Upper lobe of left lung (tissue), 6 donors: Measurements from ENCODE around the gene XPR1. TPM values are rescaled to one million over a fixed set of nuclear protein-coding genes. Genes with fewer than 3 reads are reported as not detected.

Experiments used
- ATAC-seq, 2 donors: fragments of 200-7000 bp; cut with Tn5 transposase; one replicate each; pipeline ENCODE4 v1.9.1; 2022; ENCODE audit warnings: mild to moderate bottlenecking in 2 of 2, moderate library complexity in 2 of 2; ENCODE audit not compliant: low FRiP score in 2 of 2
- DNase-seq, 2 donors: peaks; one replicate each; pipeline ENCODE4 v3.0.0-alpha.2; 2019 to 2020
- H3K27ac ChIP-seq, 4 donors: fragments of 200-600 bp; sonication (generic); one replicate each; pipeline ENCODE4 v1.5.1; 2016 to 2019
- H3K27me3 ChIP-seq, 4 donors: fragments of 200-600 bp; sonication (generic); one replicate each; pipeline ENCODE4 v1.5.1; 2017 to 2019
- H3K36me3 ChIP-seq, 4 donors: fragments of 200-600 bp; sonication (generic); one replicate each; pipeline ENCODE4 v1.5.1; 2016 to 2019
- H3K4me1 ChIP-seq, 4 donors: fragments of 200-600 bp; sonication (generic); one replicate each; pipeline ENCODE4 v1.5.1; 2018 to 2019
- H3K4me3 ChIP-seq, 4 donors: fragments of 200-600 bp; sonication (generic); one replicate each; pipeline ENCODE4 v1.5.1; 2017 to 2019; ENCODE audit warnings: mild to moderate bottlenecking in 2 of 4, moderate library complexity in 1 of 4
- H3K9me3 ChIP-seq, 4 donors: fragments of 200-600 bp; sonication (generic); one replicate each; pipeline ENCODE4 v1.5.1; 2018 to 2019
- EP300 ChIP-seq, 4 donors: sonication (generic); formaldehyde crosslinking; IDR thresholded peaks; one replicate each; pipeline ENCODE4 v1.5.1; 2017; ENCODE audit warnings: antibody characterized with exemption in 4 of 4, control low read depth in 2 of 4
- POLR2A ChIP-seq, 4 donors: fragments of 450-650 bp; IDR thresholded peaks; one replicate each; pipeline ENCODE4 v1.5.1; 2016 to 2017; ENCODE audit warnings: antibody characterized with exemption in 4 of 4, mild to moderate bottlenecking in 2 of 4
- POLR2AphosphoS5 ChIP-seq, 2 donors: sonication (generic); formaldehyde crosslinking; IDR thresholded peaks; one replicate each; pipeline ENCODE4 v1.5.1; 2017; ENCODE audit warnings: antibody characterized with exemption in 2 of 2
- WGBS, 2 donors: methylation state at CpG; one replicate each; pipeline ENCODE4 v1.1.5; 2017 to 2018; 5-methylcytosine and 5-hydroxymethylcytosine counted together
- total RNA-seq, 6 donors: library from RNA; depleted of rRNA in 4 of 6; stranded (reverse); fragments of >200 nt in 4 of 6; gene quantifications; one replicate each; pipeline versions ENCODE4 v1.1.0 to v1.2.1, GENCODE V29; 2016 to 2021
- TF ChIP-seq, protein P1 (sequence below), 6 experiments: fragments of 450-650 bp in 4 of 6; fragments of 200-600 bp in 2 of 6; sonication (generic) in 2 of 6; IDR thresholded peaks; one replicate each; pipeline ENCODE4 v1.5.1; 2016 to 2019; ENCODE audit warnings: antibody characterized with exemption in 6 of 6
- donor health status: DM: no; HTN: no; CAD: no; lungs with moderate emphysema.
- donor health status: DM: no; HTN: yes; CAD: no; lungs with severe emphysema.

The XPR1 gene
- total RNA-seq, 6 donors from 2014 or later, result 21.3 to 30.2 (median 25.3) TPM

GRCh38 chr1:180934563-180934962 lies 302.7 kb downstream of the XPR1 start:
- ATAC-seq (no peak), DNase-seq (no peak)
- H3K27me3 ChIP-seq, result no peaks in the 10 kb centered on the region
- H3K27ac ChIP-seq, result no peak overlapping the region
- 55 to 70% methylated on average over 7 of the region's 7 CpGs for WGBS, 2 donors
- no peak for TF ChIP-seq POLR2AphosphoS5 (IDR thresholded peaks at IDR 0.05)
- TF ChIP-seq EP300 (IDR thresholded peaks at IDR 0.05), result no peak
- TF ChIP-seq, protein P1, sequence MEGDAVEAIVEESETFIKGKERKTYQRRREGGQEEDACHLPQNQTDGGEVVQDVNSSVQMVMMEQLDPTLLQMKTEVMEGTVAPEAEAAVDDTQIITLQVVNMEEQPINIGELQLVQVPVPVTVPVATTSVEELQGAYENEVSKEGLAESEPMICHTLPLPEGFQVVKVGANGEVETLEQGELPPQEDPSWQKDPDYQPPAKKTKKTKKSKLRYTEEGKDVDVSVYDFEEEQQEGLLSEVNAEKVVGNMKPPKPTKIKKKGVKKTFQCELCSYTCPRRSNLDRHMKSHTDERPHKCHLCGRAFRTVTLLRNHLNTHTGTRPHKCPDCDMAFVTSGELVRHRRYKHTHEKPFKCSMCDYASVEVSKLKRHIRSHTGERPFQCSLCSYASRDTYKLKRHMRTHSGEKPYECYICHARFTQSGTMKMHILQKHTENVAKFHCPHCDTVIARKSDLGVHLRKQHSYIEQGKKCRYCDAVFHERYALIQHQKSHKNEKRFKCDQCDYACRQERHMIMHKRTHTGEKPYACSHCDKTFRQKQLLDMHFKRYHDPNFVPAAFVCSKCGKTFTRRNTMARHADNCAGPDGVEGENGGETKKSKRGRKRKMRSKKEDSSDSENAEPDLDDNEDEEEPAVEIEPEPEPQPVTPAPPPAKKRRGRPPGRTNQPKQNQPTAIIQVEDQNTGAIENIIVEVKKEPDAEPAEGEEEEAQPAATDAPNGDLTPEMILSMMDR (IDR thresholded peaks at IDR 0.05), result no peak
- TF ChIP-seq POLR2A (IDR thresholded peaks at IDR 0.05), result no peak
- H3K4me1 ChIP-seq, result no peaks in the 10 kb centered on the region
- no peaks in the 10 kb centered on the region for H3K9me3 ChIP-seq
- H3K4me3 ChIP-seq, result no peak overlapping the region
- peaks cover 0 to 20% (median 3%) of the 10 kb centered on the region in 4 donors for H3K36me3 ChIP-seq

GRCh38 chr1:180935326-180936109 lies 303.7 kb downstream of the XPR1 start:
- Histone ChIP-seq H3K27me3 (no peaks in the 10 kb centered on the region), H3K36me3 (peaks cover 0 to 20% (median 3%) of the 10 kb centered on the region in 4 donors), H3K4me3 (no peak overlapping the region), H3K9me3 (no peaks in the 10 kb centered on the region), H3K4me1 (no peaks in the 10 kb centered on the region), H3K27ac (no peak overlapping the region)
- DNase-seq (peak in 1 of 2 donors; percentile 84), ATAC-seq (peak in 1 of 2 donors; percentile 7)
- TF ChIP-seq, protein P1 (IDR thresholded peaks at IDR 0.05), result no peak
- TF ChIP-seq POLR2A (IDR thresholded peaks at IDR 0.05) (no peak), POLR2AphosphoS5 (IDR thresholded peaks at IDR 0.05) (no peak), EP300 (IDR thresholded peaks at IDR 0.05) (no peak)
- WGBS, 2 donors, result 86 to 91% methylated on average over 5 to 15 of the region's 45 CpGs

GRCh38 chr1:180936110-180937011 lies 304.5 kb downstream of the XPR1 start:
- Histone ChIP-seq H3K36me3 (peaks cover 0 to 20% (median 3%) of the 10 kb centered on the region in 4 donors), H3K4me3 (no peak overlapping the region), H3K9me3 (no peaks in the 10 kb centered on the region), H3K27me3 (no peaks in the 10 kb centered on the region), H3K4me1 (no peaks in the 10 kb centered on the region), H3K27ac (no peak overlapping the region)
- no peak for TF ChIP-seq EP300 (IDR thresholded peaks at IDR 0.05)
- TF ChIP-seq POLR2A (IDR thresholded peaks at IDR 0.05), result no peak
- TF ChIP-seq, protein P1 (IDR thresholded peaks at IDR 0.05), result no peak
- TF ChIP-seq POLR2AphosphoS5 (IDR thresholded peaks at IDR 0.05), result no peak
- ATAC-seq, result no peak
- 91 to 100% methylated on average over 1 to 28 of the region's 28 CpGs for WGBS, 2 donors
- DNase-seq, result peak in 1 of 2 donors; percentile 67

GRCh38 chr1:180937012-180937372 lies 305.2 kb downstream of the XPR1 start:
- DNase-seq (no peak), ATAC-seq (no peak)
- H3K36me3 ChIP-seq, result peaks cover 0 to 20% (median 3%) of the 10 kb centered on the region in 4 donors
- WGBS, 2 donors, result 88 to 92% methylated on average over 1 of the region's 1 CpG
- no peak overlapping the region for H3K4me3 ChIP-seq
- no peak overlapping the region for H3K27ac ChIP-seq
- TF ChIP-seq EP300 (IDR thresholded peaks at IDR 0.05) (no peak), POLR2AphosphoS5 (IDR thresholded peaks at IDR 0.05) (no peak), POLR2A (IDR thresholded peaks at IDR 0.05) (no peak)
- TF ChIP-seq, protein P1 (IDR thresholded peaks at IDR 0.05), result no peak
- no peaks in the 10 kb centered on the region for H3K27me3 ChIP-seq
- no peaks in the 10 kb centered on the region for H3K4me1 ChIP-seq
- H3K9me3 ChIP-seq, result no peaks in the 10 kb centered on the region
